ENCODE data around the gene UROC1.

DNA sequence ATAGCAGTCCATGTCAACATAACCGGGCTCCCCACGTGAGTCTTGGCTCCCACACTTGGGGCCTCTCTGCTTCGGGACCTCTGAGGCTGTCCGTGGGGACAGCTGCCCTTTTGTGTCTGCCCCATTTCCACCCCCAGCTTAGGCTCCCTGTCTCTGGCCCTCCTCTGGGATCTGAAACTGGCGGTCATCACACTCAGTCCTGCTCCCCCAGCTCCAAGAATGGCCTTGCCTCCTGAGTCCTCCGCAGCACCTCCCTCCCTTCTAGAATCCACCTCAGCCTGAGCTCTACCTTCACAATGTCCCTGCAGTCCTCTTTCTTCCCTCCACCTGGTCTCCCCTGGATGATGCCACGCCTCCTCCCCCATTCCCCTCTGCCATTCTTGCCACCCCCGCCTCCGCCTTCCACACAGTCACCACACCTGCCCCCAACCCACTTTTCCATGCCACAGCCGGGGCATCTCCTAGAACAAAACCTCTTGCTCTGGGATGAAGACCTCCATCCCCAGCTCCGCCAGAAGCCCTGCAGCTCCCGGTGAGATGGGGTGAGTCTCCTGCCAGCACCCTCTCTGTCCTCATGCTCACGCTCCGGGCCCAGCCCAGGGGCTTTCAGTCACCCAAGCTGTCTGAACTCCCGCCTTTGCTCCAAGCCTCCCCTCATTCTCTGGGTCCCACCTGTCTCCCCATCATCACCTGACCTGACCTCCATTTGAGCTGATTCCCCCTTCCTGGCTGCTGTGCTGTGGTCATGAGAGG lies 34.9 kb downstream of the UROC1 start:
- no peak for TF ChIP-seq EZH2 (IDR thresholded peaks at IDR 0.05; ENCODE audit: borderline replicate concordance, insufficient read depth, low read depth, low read length, poor library complexity, severe bottlenecking)
- TF ChIP-seq, protein P1, sequence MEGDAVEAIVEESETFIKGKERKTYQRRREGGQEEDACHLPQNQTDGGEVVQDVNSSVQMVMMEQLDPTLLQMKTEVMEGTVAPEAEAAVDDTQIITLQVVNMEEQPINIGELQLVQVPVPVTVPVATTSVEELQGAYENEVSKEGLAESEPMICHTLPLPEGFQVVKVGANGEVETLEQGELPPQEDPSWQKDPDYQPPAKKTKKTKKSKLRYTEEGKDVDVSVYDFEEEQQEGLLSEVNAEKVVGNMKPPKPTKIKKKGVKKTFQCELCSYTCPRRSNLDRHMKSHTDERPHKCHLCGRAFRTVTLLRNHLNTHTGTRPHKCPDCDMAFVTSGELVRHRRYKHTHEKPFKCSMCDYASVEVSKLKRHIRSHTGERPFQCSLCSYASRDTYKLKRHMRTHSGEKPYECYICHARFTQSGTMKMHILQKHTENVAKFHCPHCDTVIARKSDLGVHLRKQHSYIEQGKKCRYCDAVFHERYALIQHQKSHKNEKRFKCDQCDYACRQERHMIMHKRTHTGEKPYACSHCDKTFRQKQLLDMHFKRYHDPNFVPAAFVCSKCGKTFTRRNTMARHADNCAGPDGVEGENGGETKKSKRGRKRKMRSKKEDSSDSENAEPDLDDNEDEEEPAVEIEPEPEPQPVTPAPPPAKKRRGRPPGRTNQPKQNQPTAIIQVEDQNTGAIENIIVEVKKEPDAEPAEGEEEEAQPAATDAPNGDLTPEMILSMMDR (IDR thresholded peaks at IDR 0.05) = no peak
